GM19035 (cell line): ENCODE results near the gene PPP3R2.
A peak's percentile ranks its signal among the peaks of the same experiment; 100 is the strongest.
"Not testable (repeated sequence)": the region's sequence is repeated elsewhere in the genome, so short reads cannot be mapped to it uniquely, and the experiment has no call there.

ENCODE experiments used
- ATAC-seq: cut with Tn5 transposase; IDR thresholded peaks from one replicate; pipeline ENCODE4 v1.9.1; 2021; ENCODE audit not compliant: unreplicated experiment

Gene PPP3R2

GRCh38 chr9:101590074-101590473 lies 4.7 kb downstream of the PPP3R2 start:
- ATAC-seq, result not testable (repeated sequence)

- ATAC-seq, result no peak
These were observed 7.3 kb downstream of the PPP3R2 start for GRCh38 chr9:101587332-101588043.

- ATAC-seq, result peak; percentile 64
These were observed 8.1 kb downstream of the PPP3R2 start for GRCh38 chr9:101586651-101587050.

- no peak for ATAC-seq
These were observed 9.0 kb downstream of the PPP3R2 start for GRCh38 chr9:101585740-101586139.

GRCh38 chr9:101582553-101582952 lies 12.2 kb downstream of the PPP3R2 start:
- no peak for ATAC-seq

GRCh38 chr9:101579711-101580545 lies 14.8 kb downstream of the PPP3R2 start:
- ATAC-seq, result no peak

GRCh38 chr9:101578378-101578777 lies 16.4 kb downstream of the PPP3R2 start:
- ATAC-seq, result no peak

- no peak for ATAC-seq
These were observed 19.9 kb downstream of the PPP3R2 start for GRCh38 chr9:101574731-101575333.

GRCh38 chr9:101572316-101572715 lies 22.5 kb downstream of the PPP3R2 start:
- no peak for ATAC-seq

GRCh38 chr9:101571114-101571513 lies 23.7 kb downstream of the PPP3R2 start:
- ATAC-seq, result no peak

GRCh38 chr9:101569741-101570501 lies 24.8 kb downstream of the PPP3R2 start:
- ATAC-seq, result no peak

- no peak for ATAC-seq
These were observed 26.9 kb downstream of the PPP3R2 start for GRCh38 chr9:101567725-101568350.

GRCh38 chr9:101566904-101567724 lies 27.7 kb downstream of the PPP3R2 start:
- ATAC-seq, result peak; percentile 66

GRCh38 chr9:101564252-101564651 lies 30.5 kb downstream of the PPP3R2 start:
- no peak for ATAC-seq

- no peak for ATAC-seq
These were observed 31.8 kb downstream of the PPP3R2 start for GRCh38 chr9:101562966-101563365.

- ATAC-seq, result no peak
These were observed 33.0 kb downstream of the PPP3R2 start for GRCh38 chr9:101561740-101562139.

- not testable (repeated sequence) for ATAC-seq
These were observed 45.2 kb downstream of the PPP3R2 start for GRCh38 chr9:101549472-101550098.

- ATAC-seq, result no peak
These were observed 51.6 kb downstream of the PPP3R2 start for GRCh38 chr9:101543098-101543735.
